H1 (cell line): ENCODE data around the gene IL12RB2. TPM values are rescaled to one million over a fixed set of nuclear protein-coding genes. Genes with fewer than 3 reads are reported as not detected.
A peak's percentile ranks its signal among the peaks of the same experiment; 100 is the strongest.

Source experiments
- CTCF ChIA-PET: fragments of 300-600 bp; sonication (Branson Sonifier 250); formaldehyde crosslinking; loops from one replicate; lab custom pipeline; 2021; ENCODE audit not compliant: partially characterized antibody; lab: Charles Lee
- POLR2A ChIA-PET: fragments of 300-600 bp; sonication (Branson Sonifier 250); formaldehyde crosslinking; loops from one replicate; lab custom pipeline; 2021; ENCODE audit warnings: inconsistent platforms; ENCODE audit not compliant: partially characterized antibody; lab: Charles Lee
- DNase-seq, 2 experiments: peaks; one replicate each; pipeline versions ENCODE4 v3.0.0 to v3.0.0-alpha.2; 2010 to 2022; ENCODE audit warnings: low spot score in 2 of 2, low read depth in 1 of 2, mixed read lengths in 1 of 2
- FAIRE-seq: peaks from 2 replicates; lab custom pipeline; 2011; peaks lifted over from hg19 to GRCh38; lab: Jason Lieb, UNC
- H2AFZ ChIP-seq: 2 replicates; pipeline ENCODE4 v1.8.1; 2012; ENCODE audit warnings: low read length, inconsistent platforms
- H2AK5ac ChIP-seq: 2 replicates; pipeline ENCODE4 v1.6.1; 2013; ENCODE audit warnings: low read depth, low read length
- H2BK120ac ChIP-seq: replicated peaks from 2 replicates; pipeline ENCODE3; 2013; ENCODE audit warnings: low read depth, low read length, inconsistent platforms
- H2BK12ac ChIP-seq: 2 replicates; pipeline ENCODE4 v1.6.1; 2013; ENCODE audit warnings: low read depth, low read length
- H2BK15ac ChIP-seq: 2 replicates; pipeline ENCODE4 v1.6.1; 2013; ENCODE audit warnings: low read length
- H2BK20ac ChIP-seq: 2 replicates; pipeline ENCODE4 v1.6.1; 2013; ENCODE audit warnings: low read length
- H2BK5ac ChIP-seq: 2 replicates; pipeline ENCODE4 v1.6.1; 2013; ENCODE audit warnings: low read depth, low read length
- H3K14ac ChIP-seq: 2 replicates; pipeline ENCODE4 v1.6.1; 2013; ENCODE audit warnings: inconsistent platforms; ENCODE audit not compliant: insufficient read length
- H3K18ac ChIP-seq: 2 replicates; pipeline ENCODE4 v1.6.1; 2013; ENCODE audit warnings: low read length; ENCODE audit errors: extremely low read depth
- H3K23ac ChIP-seq: 2 replicates; pipeline ENCODE4 v1.6.1; 2013; ENCODE audit warnings: inconsistent platforms; ENCODE audit not compliant: insufficient read length
- H3K23me2 ChIP-seq: 2 replicates; pipeline ENCODE4 v1.6.1; 2013; ENCODE audit warnings: low read depth, low read length
- H3K27ac ChIP-seq: 2 replicates; pipeline ENCODE4 v1.6.1; 2011; ENCODE audit warnings: low read depth, low read length, inconsistent platforms
- H3K27me3 ChIP-seq, 4 experiments: replicated peaks in 1 of 4; 1 replicate in 1 of 4; 2 replicates in 3 of 4; pipeline versions ENCODE4 v1.6.1 to v1.8.1; 2011 to 2013; ENCODE audit warnings: low read length in 3 of 4, mild to moderate bottlenecking in 3 of 4, inconsistent platforms in 2 of 4, mixed read lengths in 2 of 4, moderate library complexity in 1 of 4; ENCODE audit not compliant: control insufficient read depth in 3 of 4, insufficient read depth in 3 of 4; ENCODE audit errors: extremely low read depth in 1 of 4
- H3K36me3 ChIP-seq, 4 experiments: 2 replicates each; pipeline versions ENCODE4 v1.6.1 to v1.8.1; 2011 to 2013; ENCODE audit warnings: mild to moderate bottlenecking in 4 of 4, low read length in 3 of 4, moderate library complexity in 2 of 4, control low read depth in 1 of 4, inconsistent platforms in 1 of 4; ENCODE audit not compliant: insufficient read depth in 4 of 4, control insufficient read depth in 2 of 4
- H3K4ac ChIP-seq: replicated peaks from 2 replicates; pipeline ENCODE3; 2013; ENCODE audit warnings: low read length, low read depth, mixed read lengths, inconsistent platforms; ENCODE audit not compliant: insufficient read length
- H3K4me1 ChIP-seq, 4 experiments: replicated peaks in 1 of 4; 1 replicate in 1 of 4; 2 replicates in 3 of 4; pipeline versions ENCODE4 v1.6.1 to v1.8.1; 2011 to 2013; ENCODE audit warnings: low read length in 3 of 4, inconsistent platforms in 2 of 4, mixed read lengths in 1 of 4; ENCODE audit not compliant: insufficient read depth in 4 of 4, control insufficient read depth in 3 of 4
- H3K4me2 ChIP-seq, 2 experiments: 2 replicates each; pipeline versions ENCODE4 v1.6.1 to v1.8.1; 2011 to 2013; ENCODE audit warnings: low read depth in 2 of 2, low read length in 2 of 2, control low read depth in 1 of 2, inconsistent platforms in 1 of 2, mild to moderate bottlenecking in 1 of 2; ENCODE audit not compliant: insufficient read depth in 1 of 2
- H3K4me3 ChIP-seq, 4 experiments: fragments of 200-600, 300-600 bp in 1 of 4; sonication (generic), shearing (Covaris generic), sonication (Bioruptor Twin) in 1 of 4; 2 replicates each; pipeline versions ENCODE4 v1.5.1 to v1.8.1; 2011 to 2016; ENCODE audit warnings: low read length in 4 of 4, low read depth in 3 of 4, control low read depth in 2 of 4, inconsistent platforms in 2 of 4, mild to moderate bottlenecking in 2 of 4, mixed read lengths in 1 of 4, moderate library complexity in 1 of 4; ENCODE audit not compliant: insufficient read depth in 2 of 4; ENCODE audit errors: extremely low read depth in 1 of 4
- H3K56ac ChIP-seq: replicated peaks from 2 replicates; pipeline ENCODE3; 2013; ENCODE audit warnings: low read depth, mild to moderate bottlenecking, mixed read lengths, low read length, inconsistent platforms; ENCODE audit not compliant: insufficient read length
- H3K79me1 ChIP-seq: 2 replicates; pipeline ENCODE4 v1.6.1; 2013; ENCODE audit warnings: low read depth, low read length, control low read depth
- H3K79me2 ChIP-seq, 2 experiments: 2 replicates each; pipeline versions ENCODE4 v1.6.1 to v1.8.1; 2012 to 2013; ENCODE audit warnings: low read length in 2 of 2, mild to moderate bottlenecking in 2 of 2, inconsistent platforms in 1 of 2; ENCODE audit not compliant: insufficient read depth in 2 of 2, control insufficient read depth in 1 of 2
- H3K9ac ChIP-seq, 4 experiments: replicated peaks in 1 of 4; 1 replicate in 1 of 4; 2 replicates in 3 of 4; pipeline versions ENCODE4 v1.6.1 to v1.8.1; 2011 to 2013; ENCODE audit warnings: low read depth in 3 of 4, low read length in 3 of 4, control low read depth in 2 of 4, mild to moderate bottlenecking in 2 of 4, moderate library complexity in 2 of 4, inconsistent platforms in 1 of 4; ENCODE audit errors: extremely low read depth in 1 of 4
- H3K9me3 ChIP-seq, 2 experiments: 2 replicates each; pipeline versions ENCODE4 v1.6.1 to v1.8.1; 2012 to 2013; ENCODE audit warnings: mild to moderate bottlenecking in 2 of 2, moderate library complexity in 2 of 2, control low read depth in 1 of 2, inconsistent platforms in 1 of 2, low read depth in 1 of 2, low read length in 1 of 2, mixed read lengths in 1 of 2; ENCODE audit not compliant: insufficient read depth in 2 of 2
- H4K20me1 ChIP-seq, 2 experiments: replicated peaks in 1 of 2; 2 replicates each; pipeline versions ENCODE3 to v1.8.1; 2011 to 2013; ENCODE audit warnings: inconsistent platforms in 2 of 2, low read length in 2 of 2, mild to moderate bottlenecking in 1 of 2; ENCODE audit not compliant: insufficient read depth in 2 of 2, control insufficient read depth in 1 of 2
- H4K5ac ChIP-seq: 2 replicates; pipeline ENCODE4 v1.6.1; 2013; ENCODE audit warnings: low read length, low read depth, mixed read lengths, inconsistent platforms; ENCODE audit not compliant: insufficient read length
- H4K8ac ChIP-seq: 2 replicates; pipeline ENCODE4 v1.8.0; 2013; ENCODE audit warnings: mild to moderate bottlenecking, moderate library complexity, low read length, inconsistent platforms; ENCODE audit not compliant: insufficient read depth; ENCODE audit errors: extremely low read depth
- H4K91ac ChIP-seq: replicated peaks from 2 replicates; pipeline ENCODE3; 2013; ENCODE audit warnings: low read length, mixed read lengths, inconsistent platforms; ENCODE audit not compliant: insufficient read length
- BCL11A ChIP-seq, 2 experiments: IDR thresholded peaks; one replicate each; pipeline ENCODE4 v1.6.1; 2011; ENCODE audit warnings: low read depth in 2 of 2, low read length in 2 of 2, mild to moderate bottlenecking in 2 of 2
- BRCA1 ChIP-seq: IDR thresholded peaks from 2 replicates; pipeline ENCODE4 v1.6.1; 2012; ENCODE audit warnings: low read depth, low read length, improper control_type of control experiment
- CBX5 ChIP-seq: fragments of 300-800, 300-1000 bp; sonication (generic); IDR thresholded peaks from 2 replicates; pipeline ENCODE4 v1.7.1; 2016; ENCODE audit warnings: antibody characterized with exemption, low read length, low read depth
- CEBPB ChIP-seq: IDR thresholded peaks from 2 replicates; pipeline ENCODE4 v1.6.1; 2012; ENCODE audit warnings: low read depth, low read length
- FOSL1 ChIP-seq: IDR thresholded peaks from 2 replicates; pipeline ENCODE4 v1.6.1; 2011; ENCODE audit warnings: mild to moderate bottlenecking, low read depth, low read length, moderate library complexity; ENCODE audit not compliant: insufficient read depth
- GTF2F1 ChIP-seq: IDR thresholded peaks from 2 replicates; pipeline ENCODE4 v1.6.1; 2012; ENCODE audit warnings: low read depth, low read length, improper control_type of control experiment, borderline replicate concordance
- POLR2A ChIP-seq, 2 experiments: IDR thresholded peaks; 1 replicate in 1 of 2; 2 replicates in 1 of 2; pipeline ENCODE4 v1.6.1; 2011; ENCODE audit warnings: low read depth in 2 of 2, low read length in 2 of 2, mild to moderate bottlenecking in 2 of 2; ENCODE audit errors: control extremely low read depth in 1 of 2
- RFX5 ChIP-seq: IDR thresholded peaks from 2 replicates; pipeline ENCODE4 v1.6.1; 2011; ENCODE audit warnings: low read depth, low read length, improper control_type of control experiment, borderline replicate concordance
- SIRT6 ChIP-seq: IDR thresholded peaks from one replicate; pipeline ENCODE4 v1.7.1; 2012; ENCODE audit warnings: low read length, inconsistent platforms
- WGBS, 2 experiments: shearing (Covaris generic) in 1 of 2; methylation state at CpG; one replicate each; pipeline versions ENCODE4 v1.1.6 to v1.1.7; 2013 to 2015; ENCODE audit warnings: low lambda C conversion rate in 2 of 2, mixed read lengths in 2 of 2, inconsistent platforms in 1 of 2, low coverage in 1 of 2, missing lambda C conversion rate in 1 of 2; ENCODE audit not compliant: insufficient replicate concordance in 2 of 2, insufficient coverage in 1 of 2, insufficient read length in 1 of 2; ENCODE audit errors: extremely low coverage in 1 of 2, missing lambda C conversion rate in 1 of 2; 5-methylcytosine and 5-hydroxymethylcytosine counted together
- polyA plus RNA-seq, 7 experiments: library from polyadenylated mRNA; depleted of rRNA in 3 of 7; stranded (reverse) in 5 of 7; unstranded in 2 of 7; fragments of >200 nt in 5 of 7; fragments of 200-250 nt in 2 of 7; gene quantifications; 1 replicate in 5 of 7; 2 replicates in 1 of 7; 4 replicates in 1 of 7; pipeline versions ENCODE4 v1.2.1 to v1.2.3, GENCODE V29; 2011 to 2013; ENCODE audit warnings: missing spikeins in 2 of 7, mixed read lengths in 2 of 7
- total RNA-seq: library from RNA; stranded (reverse); fragmentation: NEBNext Ultra II Directional; extraction: Animal tissue kit (Norgen Biotek cat#: 25700); gene quantifications from 2 replicates; pipeline ENCODE4 v1.2.1, GENCODE V29; 2021

Gene IL12RB2
- total and polyA plus RNA-seq, 2 of the 8 experiments (the other 6 are each of a cell fraction or from before 2014, with no cell fraction given) = 1.4 TPM

- Histone ChIP-seq H2BK120ac (no peak overlapping the region), H3K27ac (no peak overlapping the region), H3K56ac (no peak overlapping the region), H4K20me1 (no peaks in the 10 kb centered on the region), H3K9me3 (no peaks in the 10 kb centered on the region; a peak in 1 of 4 replicates), H2AFZ (no peak overlapping the region), H3K79me2 (no peaks in the 10 kb centered on the region), H3K23ac (no peak overlapping the region), H3K18ac (no peak overlapping the region), H3K36me3 (no peaks in the 10 kb centered on the region), H3K14ac (no peak overlapping the region), H2AK5ac (no peak overlapping the region), H2BK15ac (no peak overlapping the region), H4K91ac (no peak overlapping the region), H3K4me1 (peaks cover 0 to 4% (median 0%) of the 10 kb centered on the region in 4 experiments; a peak in 1 of 7 replicates), H2BK20ac (no peak overlapping the region), H3K9ac (peak overlapping the region in 1 of 4 experiments; percentile 34; a peak in 1 of 7 replicates), H2BK5ac (no peak overlapping the region), H3K4ac (no peak overlapping the region), H3K27me3 (no peaks in the 10 kb centered on the region), H3K4me3 (no peak overlapping the region), H3K4me2 (no peak overlapping the region), H4K8ac (no peak overlapping the region), H2BK12ac (no peak overlapping the region), H3K79me1 (no peaks in the 10 kb centered on the region), H4K5ac (no peak overlapping the region), H3K23me2 (no peaks in the 10 kb centered on the region)
- 54% methylated on average over 4 of the region's 4 CpGs; no CpG with 5 or more reads in 1 of the 2 experiments for WGBS, 2 experiments
- POLR2A ChIA-PET = no interaction called here
- DNase-seq (no peak), FAIRE-seq (no peak)
- CTCF ChIA-PET = interaction anchor here (0.9 to 6.3 kb wide), 7 partner anchors 9 to 121 kb away, joined by 3 to 53 read pairs (median 4); no protein-coding TSS in a partner anchor
- TF ChIP-seq POLR2A (IDR thresholded peaks at IDR 0.05; ENCODE audit: control extremely low read depth in 1 of 2, low read depth in 2 of 2, low read length in 2 of 2) (no peak), FOSL1 (no peak), SIRT6 (no peak), BRCA1 (no peak), CEBPB (no peak), CBX5 (no peak), BCL11A (IDR thresholded peaks at IDR 0.05; ENCODE audit: low read depth in 2 of 2, low read length in 2 of 2) (no peak), RFX5 (no peak), GTF2F1 (no peak)
Observed at GRCh38 chr1:67332653-67333529, 25.2 kb downstream of the IL12RB2 start.
